GM18867 (cell line): ENCODE results near the gene EFHC1.

Source experiments
- ATAC-seq: cut with Tn5 transposase; IDR thresholded peaks from one replicate; pipeline ENCODE4 v1.9.1; 2021; ENCODE audit warnings: mild to moderate bottlenecking, moderate library complexity; ENCODE audit not compliant: unreplicated experiment

The EFHC1 gene

GRCh38 chr6:52551483-52552277 lies 131.5 kb downstream of the EFHC1 start:
- ATAC-seq: no peak

- ATAC-seq: peak; percentile 96
Observed at GRCh38 chr6:52552278-52552643, 132.1 kb downstream of the EFHC1 start.

GRCh38 chr6:52553158-52553557 lies 133.0 kb downstream of the EFHC1 start:
- ATAC-seq: no peak

GRCh38 chr6:52553719-52554118 lies 133.6 kb downstream of the EFHC1 start:
- no peak for ATAC-seq

- ATAC-seq: no peak
Observed at GRCh38 chr6:52554684-52555280, 134.6 kb downstream of the EFHC1 start.

- ATAC-seq: no peak
Observed at GRCh38 chr6:52555518-52556233, 135.5 kb downstream of the EFHC1 start.

GRCh38 chr6:52557389-52558265 lies 137.5 kb downstream of the EFHC1 start:
- ATAC-seq: no peak

GRCh38 chr6:52558266-52559000 lies 138.3 kb downstream of the EFHC1 start:
- ATAC-seq: no peak

- no peak for ATAC-seq
Observed at GRCh38 chr6:52560462-52560861, 140.3 kb downstream of the EFHC1 start.

- no peak for ATAC-seq
Observed at GRCh38 chr6:52562911-52563310, 142.8 kb downstream of the EFHC1 start.

GRCh38 chr6:52564856-52565255 lies 144.7 kb downstream of the EFHC1 start:
- no peak for ATAC-seq

GRCh38 chr6:52566201-52566600 lies 146.1 kb downstream of the EFHC1 start:
- peak; percentile 58 for ATAC-seq

GRCh38 chr6:52566853-52567279 lies 146.7 kb downstream of the EFHC1 start:
- no peak for ATAC-seq

- ATAC-seq: no peak
Observed at GRCh38 chr6:52568320-52568719, 148.2 kb downstream of the EFHC1 start.

GRCh38 chr6:52570291-52570700 lies 150.2 kb downstream of the EFHC1 start:
- ATAC-seq: no peak

- ATAC-seq: no peak
Observed at GRCh38 chr6:52571099-52571755, 151.1 kb downstream of the EFHC1 start.

- ATAC-seq: no peak
Observed at GRCh38 chr6:52572536-52572935, 152.4 kb downstream of the EFHC1 start.

GRCh38 chr6:52573295-52573694 lies 153.2 kb downstream of the EFHC1 start:
- ATAC-seq: no peak
